Left ventricle myocardium inferior (tissue), 1 donor: ENCODE measurements around the gene SLC19A1. TPM values are rescaled to one million over a fixed set of nuclear protein-coding genes. Genes with fewer than 3 reads are reported as not detected.

Experiments
- DNase-seq: peaks from one replicate; pipeline ENCODE4 v3.0.0-alpha.2; 2020
- H3K27ac ChIP-seq: fragments of 200-600 bp; replicated peaks from 2 replicates; pipeline ENCODE4 v1.8.0; 2021
- H3K27me3 ChIP-seq: fragments of 200-600 bp; 2 replicates; pipeline ENCODE4 v1.8.0; 2021; ENCODE audit warnings: low read depth
- H3K36me3 ChIP-seq: fragments of 200-600 bp; 2 replicates; pipeline ENCODE4 v1.8.0; 2021
- H3K4me1 ChIP-seq: fragments of 200-600 bp; 2 replicates; pipeline ENCODE4 v1.8.0; 2021
- H3K4me3 ChIP-seq: fragments of 200-600 bp; 2 replicates; pipeline ENCODE4 v1.8.0; 2021; ENCODE audit warnings: mild to moderate bottlenecking, moderate library complexity
- H3K9me3 ChIP-seq: fragments of 200-600 bp; replicated peaks from 2 replicates; pipeline ENCODE4 v1.8.0; 2021
- intact Hi-C: fragments of 100-400 bp; cut with micrococcal nuclease; formaldehyde crosslinking; loops from one replicate; pipeline ENCODE4 v1.11.0; 2022
- total RNA-seq: library from RNA; stranded (reverse); fragmentation: NEBNext Ultra II Directional; extraction: Animal tissue kit (Norgen Biotek cat#: 25700); gene quantifications from one replicate; pipeline ENCODE4 v1.2.1, GENCODE V29; 2021
- TF ChIP-seq, protein P1 (sequence below): fragments of 200-600 bp; IDR thresholded peaks from 2 replicates; pipeline ENCODE4 v1.8.0; 2021; ENCODE audit warnings: antibody characterized with exemption, mild to moderate bottlenecking, borderline replicate concordance
- donor health status: DM: no; HTN: yes; CAD: no; lungs with severe emphysema.

SLC19A1 gene
- total RNA-seq, 1 donor from 2014 or later: 4.9 TPM

DNA sequence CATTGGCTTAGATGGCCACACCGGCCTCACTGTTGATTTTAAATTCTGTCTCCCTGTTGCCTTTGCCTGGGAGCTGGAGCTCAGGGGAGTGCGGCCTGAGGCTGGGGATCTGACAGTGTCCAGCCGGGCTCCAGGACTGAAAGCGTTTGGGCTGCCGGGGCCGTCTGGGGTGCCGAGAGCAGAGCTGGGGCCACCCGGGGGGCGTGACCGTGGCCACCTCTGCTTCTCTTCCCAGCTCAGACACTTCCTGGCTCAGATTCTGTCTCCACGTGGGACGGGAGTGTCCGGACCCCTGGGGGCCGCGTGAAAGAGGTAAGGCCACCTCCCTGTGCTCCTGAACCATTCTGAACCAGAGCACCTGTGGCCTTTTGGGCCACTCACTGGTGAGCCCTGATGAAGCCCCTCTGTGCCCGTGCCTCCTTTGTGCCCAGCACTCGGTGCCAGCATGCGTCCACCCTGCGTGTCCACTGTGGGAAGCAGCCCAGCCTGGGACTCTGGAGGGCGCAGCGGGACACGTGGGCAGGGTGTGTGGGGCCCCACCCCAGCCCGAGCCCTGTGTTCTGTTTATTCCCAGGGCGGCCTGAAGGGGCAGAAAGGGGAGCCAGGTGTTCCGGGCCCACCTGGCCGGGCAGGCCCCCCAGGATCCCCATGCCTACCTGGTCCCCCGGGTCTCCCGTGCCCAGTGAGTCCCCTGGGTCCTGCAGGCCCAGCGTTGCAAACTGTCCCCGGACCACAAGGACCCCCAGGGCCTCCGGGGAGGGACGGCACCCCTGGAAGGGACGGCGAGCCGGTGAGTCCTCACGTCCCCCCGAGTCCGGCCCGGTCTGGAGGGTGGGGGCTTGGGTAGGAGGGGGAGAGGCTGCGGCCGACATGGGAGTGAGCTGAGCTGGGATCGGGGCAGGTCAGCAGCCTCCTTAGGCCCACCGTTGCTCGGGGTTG is 64.8 kb downstream of the SLC19A1 start:
- peak overlapping the region; percentile 47 for H3K27ac ChIP-seq
- H3K9me3 ChIP-seq: no peaks in the 10 kb centered on the region
- DNase-seq: no peak
- peaks cover 24% of the 10 kb centered on the region for H3K4me1 ChIP-seq
- H3K27me3 ChIP-seq: no peaks in the 10 kb centered on the region
- TF ChIP-seq, protein P1, sequence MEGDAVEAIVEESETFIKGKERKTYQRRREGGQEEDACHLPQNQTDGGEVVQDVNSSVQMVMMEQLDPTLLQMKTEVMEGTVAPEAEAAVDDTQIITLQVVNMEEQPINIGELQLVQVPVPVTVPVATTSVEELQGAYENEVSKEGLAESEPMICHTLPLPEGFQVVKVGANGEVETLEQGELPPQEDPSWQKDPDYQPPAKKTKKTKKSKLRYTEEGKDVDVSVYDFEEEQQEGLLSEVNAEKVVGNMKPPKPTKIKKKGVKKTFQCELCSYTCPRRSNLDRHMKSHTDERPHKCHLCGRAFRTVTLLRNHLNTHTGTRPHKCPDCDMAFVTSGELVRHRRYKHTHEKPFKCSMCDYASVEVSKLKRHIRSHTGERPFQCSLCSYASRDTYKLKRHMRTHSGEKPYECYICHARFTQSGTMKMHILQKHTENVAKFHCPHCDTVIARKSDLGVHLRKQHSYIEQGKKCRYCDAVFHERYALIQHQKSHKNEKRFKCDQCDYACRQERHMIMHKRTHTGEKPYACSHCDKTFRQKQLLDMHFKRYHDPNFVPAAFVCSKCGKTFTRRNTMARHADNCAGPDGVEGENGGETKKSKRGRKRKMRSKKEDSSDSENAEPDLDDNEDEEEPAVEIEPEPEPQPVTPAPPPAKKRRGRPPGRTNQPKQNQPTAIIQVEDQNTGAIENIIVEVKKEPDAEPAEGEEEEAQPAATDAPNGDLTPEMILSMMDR: no peak
- H3K4me3 ChIP-seq: peak overlapping the region; percentile 20
- intact Hi-C loops: no loop called here
- peaks cover 67% of the 10 kb centered on the region for H3K36me3 ChIP-seq

GRCh38 chr21:45476582-45476981 is 65.7 kb downstream of the SLC19A1 start:
- intact Hi-C loops: no loop called here
- DNase-seq: no peak
- Histone ChIP-seq H3K27ac (no peak overlapping the region), H3K36me3 (peaks cover 59% of the 10 kb centered on the region), H3K27me3 (no peaks in the 10 kb centered on the region), H3K4me3 (no peak overlapping the region), H3K9me3 (no peaks in the 10 kb centered on the region), H3K4me1 (peaks cover 32% of the 10 kb centered on the region)
- TF ChIP-seq, protein P1: no peak

GRCh38 chr21:45475797-45476570 is 66.3 kb downstream of the SLC19A1 start:
- Histone ChIP-seq H3K4me1 (peaks cover 38% of the 10 kb centered on the region), H3K27me3 (no peaks in the 10 kb centered on the region), H3K36me3 (peaks cover 54% of the 10 kb centered on the region), H3K9me3 (no peaks in the 10 kb centered on the region), H3K4me3 (no peak overlapping the region), H3K27ac (no peak overlapping the region)
- TF ChIP-seq, protein P1: no peak
- intact Hi-C loops: no loop called here
- no peak for DNase-seq

DNA sequence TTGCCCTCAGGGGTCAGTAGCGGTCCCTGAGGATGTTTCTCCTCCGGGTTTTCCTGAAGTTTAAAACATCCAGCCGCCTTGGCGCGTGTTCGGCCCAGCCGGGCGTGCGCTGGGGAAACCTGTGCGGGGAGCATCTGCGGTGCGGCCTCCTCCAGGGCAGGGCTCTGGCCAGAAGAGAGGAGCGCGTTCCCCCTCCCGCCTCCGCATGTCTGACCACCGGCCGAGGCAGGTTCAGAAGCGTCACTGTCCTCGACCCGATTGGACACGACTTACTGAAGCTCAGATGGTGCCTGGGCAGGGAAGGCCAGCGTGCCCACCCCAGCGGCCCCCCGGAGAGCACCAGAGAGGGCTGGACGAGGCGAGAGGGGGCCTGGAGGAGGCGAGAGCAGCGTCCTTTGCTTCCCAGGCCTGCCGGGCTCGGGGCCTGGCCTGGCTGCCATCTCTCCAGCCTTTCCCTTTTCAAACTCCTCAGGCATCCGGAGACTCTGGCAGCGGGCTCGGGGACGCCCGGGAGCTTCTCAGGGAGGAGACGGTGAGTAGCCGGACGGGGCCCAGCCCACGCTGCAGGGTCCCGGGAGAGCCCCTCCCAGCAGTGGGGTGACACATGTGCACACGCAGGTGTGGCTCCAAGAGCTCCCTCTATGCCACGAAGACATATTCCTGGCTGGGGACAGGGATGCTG is 67.1 kb downstream of the SLC19A1 start:
- intact Hi-C loops: no loop called here

More for the DNA sequence above, 67.1 kb downstream of the SLC19A1 start:
- Histone ChIP-seq H3K4me3 (no peak overlapping the region), H3K36me3 (peaks cover 45% of the 10 kb centered on the region), H3K27me3 (no peaks in the 10 kb centered on the region), H3K4me1 (peaks cover 47% of the 10 kb centered on the region), H3K9me3 (no peaks in the 10 kb centered on the region), H3K27ac (no peak overlapping the region)
- TF ChIP-seq, protein P1: no peak
- no peak for DNase-seq
